K562 (cell line): Measurements from ENCODE around the gene CD14. TPM values are rescaled to one million over a fixed set of nuclear protein-coding genes. Genes with fewer than 3 reads are reported as not detected.

Source experiments
- ARID4B ChIP-seq: sonication (generic); formaldehyde crosslinking; IDR thresholded peaks from 2 replicates; pipeline ENCODE4 v1.8.0; 2022; ENCODE audit warnings: mild to moderate bottlenecking, missing genetic modification reagents
- DACH1 ChIP-seq: fragments of 450-650 bp; IDR thresholded peaks from 2 replicates; pipeline ENCODE4 v1.6.1; 2018; ENCODE audit not compliant: partially characterized antibody
- DDX20 ChIP-seq: fragments of 450-650 bp; IDR thresholded peaks from 2 replicates; pipeline ENCODE4 v1.6.1; 2016; ENCODE audit warnings: missing genetic modification characterization, low read depth, mild to moderate bottlenecking, missing compliant biosample characterization, moderate library complexity
- ERF ChIP-seq: fragments of 450-650 bp; formaldehyde crosslinking; IDR thresholded peaks from 2 replicates; pipeline ENCODE4 v1.4.0; 2020; ENCODE audit warnings: mild to moderate bottlenecking, mixed read lengths
- FOXK2 ChIP-seq, 2 experiments: fragments of 450-650 bp; IDR thresholded peaks in 1 of 2; conservative IDR thresholded peaks in 1 of 2; 2 replicates each; pipeline ENCODE4 v1.6.1; 2016; ENCODE audit warnings: low read depth in 2 of 2, mild to moderate bottlenecking in 1 of 2
- HIVEP1 ChIP-seq: fragments of 250-450 bp; sonication (Bioruptor Pico); IDR thresholded peaks from 2 replicates; pipeline ENCODE4 v1.4.0; 2020; ENCODE audit warnings: mild to moderate bottlenecking
- NR2C2 ChIP-seq, 2 experiments: fragments of 200-800 bp in 1 of 2; sonication (Bioruptor generic) in 1 of 2; sonication (generic) in 1 of 2; formaldehyde crosslinking in 1 of 2; IDR thresholded peaks; 2 replicates each; pipeline versions ENCODE4 v1.6.1 to v1.8.0; 2016 to 2022; ENCODE audit warnings: mild to moderate bottlenecking in 1 of 2, missing compliant biosample characterization in 1 of 2, missing genetic modification characterization in 1 of 2, missing genetic modification reagents in 1 of 2
- NR4A1 ChIP-seq, 2 experiments: fragments of 250-450 bp in 1 of 2; fragments of 450-650 bp in 1 of 2; sonication (Bioruptor Pico) in 1 of 2; IDR thresholded peaks; 2 replicates each; pipeline versions ENCODE4 v1.4.0 to v1.6.1; 2016 to 2020; ENCODE audit warnings: mild to moderate bottlenecking in 2 of 2, missing compliant biosample characterization in 1 of 2, missing genetic modification characterization in 1 of 2, moderate library complexity in 1 of 2
- PTTG1 ChIP-seq: fragments of 450-650 bp; IDR thresholded peaks from 2 replicates; pipeline ENCODE4 v1.6.1; 2016; ENCODE audit warnings: low read depth, mild to moderate bottlenecking, missing genetic modification characterization, missing compliant biosample characterization
- RHOXF2B ChIP-seq: fragments of 250-450 bp; sonication (Bioruptor Pico); conservative IDR thresholded peaks from 2 replicates; pipeline ENCODE4 v1.5.1; 2021
- SIRT6 ChIP-seq: IDR thresholded peaks from one replicate; pipeline ENCODE4 v1.6.1; 2012; ENCODE audit warnings: low read depth, mild to moderate bottlenecking, control low read depth, inconsistent platforms, low read length, moderate library complexity
- SREBF1 ChIP-seq: fragments of 150-350 bp; IDR thresholded peaks from 2 replicates; pipeline ENCODE4 v1.6.1; 2014; ENCODE audit warnings: antibody characterized with exemption, low read depth, low read length, borderline replicate concordance
- TARDBP ChIP-seq: fragments of 450-650 bp; IDR thresholded peaks from 2 replicates; pipeline ENCODE4 v1.6.1; 2016
- TCF7 ChIP-seq: sonication (generic); IDR thresholded peaks from 2 replicates; pipeline ENCODE4 v1.6.1; 2016; ENCODE audit warnings: antibody characterized with exemption, borderline replicate concordance
- THRAP3 ChIP-seq: fragments of 450-650 bp; IDR thresholded peaks from 2 replicates; pipeline ENCODE4 v1.6.1; 2016; ENCODE audit warnings: mild to moderate bottlenecking, inconsistent platforms, borderline replicate concordance
- ZNF253 ChIP-seq: fragments of 250-450 bp; sonication (Bioruptor Pico); conservative IDR thresholded peaks from 2 replicates; pipeline ENCODE4 v1.6.1; 2021; ENCODE audit warnings: mild to moderate bottlenecking
- ZNF280A ChIP-seq: fragments of 450-650 bp; IDR thresholded peaks from 2 replicates; pipeline ENCODE4 v1.6.1; 2018; ENCODE audit warnings: mild to moderate bottlenecking, low read depth; ENCODE audit not compliant: partially characterized antibody
- ZNF354B ChIP-seq: fragments of 250-450 bp; sonication (Bioruptor Pico); IDR thresholded peaks from 2 replicates; pipeline ENCODE4 v1.4.0; 2020
- ZNF511 ChIP-seq: sonication (generic); formaldehyde crosslinking; IDR thresholded peaks from 2 replicates; pipeline ENCODE4 v1.8.0; 2022; ENCODE audit warnings: mild to moderate bottlenecking, missing genetic modification reagents
- ZNF707 ChIP-seq: fragments of 250-450 bp; sonication (Bioruptor Pico); conservative IDR thresholded peaks from 2 replicates; pipeline ENCODE4 v1.8.0; 2022; ENCODE audit warnings: inconsistent platforms, mild to moderate bottlenecking, moderate library complexity
- ZNF764 ChIP-seq: fragments of 250-450 bp; sonication (Bioruptor Pico); IDR thresholded peaks from 2 replicates; pipeline ENCODE4 v1.4.0; 2020; ENCODE audit warnings: low read depth, mild to moderate bottlenecking, moderate library complexity
- ZNF785 ChIP-seq: fragments of 250-450 bp; sonication (Bioruptor Pico); IDR thresholded peaks from 2 replicates; pipeline ENCODE4 v1.4.0; 2020; ENCODE audit warnings: mild to moderate bottlenecking
- ZSCAN32 ChIP-seq: fragments of 450-650 bp; formaldehyde crosslinking; IDR thresholded peaks from 2 replicates; pipeline ENCODE4 v1.4.0; 2020; ENCODE audit warnings: mild to moderate bottlenecking, moderate library complexity
- polyA plus RNA-seq, 8 experiments: library from polyadenylated mRNA; depleted of rRNA in 4 of 8; stranded (reverse) in 5 of 8; unstranded in 3 of 8; fragments of >200 nt; fragmentation: Nextera tagmentation in 2 of 8; fragmentation: Illumina TruSeq in 1 of 8; extraction: Ambion mirVana in 2 of 8; extraction: Trizol in 1 of 8; gene quantifications; 2 replicates each; pipeline versions ENCODE4 v1.2.1 to v1.2.3, GENCODE V29; 2011 to 2014; ENCODE audit warnings: inconsistent platforms in 1 of 8, missing spikeins in 1 of 8
- total RNA-seq, 7 experiments: library from RNA; depleted of rRNA in 6 of 7; stranded (reverse); fragments of >200 nt in 6 of 7; fragmentation: Illumina TruSeq in 2 of 7; extraction: Trizol in 2 of 7; gene quantifications; 2 replicates each; pipeline versions ENCODE4 v1.2.1 to v1.2.3, GENCODE V29; 2011 to 2021; ENCODE audit warnings: low replicate concordance in 1 of 7

Gene CD14
- total and polyA plus RNA-seq, 9 of the 15 experiments (the other 6 are each of a cell fraction or from before 2014, with no cell fraction given): 0.07 to 0.47 (median 0.14) TPM; not detected in 2

GRCh38 chr5:140664359-140665119, 31.6 kb upstream of the CD14 start, which contains the start of gene WDR55 (continued):
- TF ChIP-seq NR4A1 (CRISPR knock-in tag; IDR thresholded peaks at IDR 0.05) (no peak), NR4A1 (tag; IDR thresholded peaks at IDR 0.05) (no peak), SREBF1 (no peak), SIRT6 (no peak), TARDBP (no peak), PTTG1 (tag) (no peak), HIVEP1 (CRISPR knock-in tag) (no peak), NR2C2 (CRISPR knock-in tag; IDR thresholded peaks at IDR 0.05) (peak; percentile 67), NR2C2 (tag; IDR thresholded peaks at IDR 0.05) (peak; percentile 83), ARID4B (CRISPR knock-in tag) (peak; percentile 97), TCF7 (0 out of 2 replicates have a peak, but pooled peaks have one; percentile 17), ZNF764 (CRISPR knock-in tag) (no peak), DACH1 (peak; percentile 72), DDX20 (tag) (no peak), ZNF707 (no peak), FOXK2 (conservative IDR thresholded peaks at IDR 0.05 in 1 of 2, IDR thresholded peaks at IDR 0.05 in 1 of 2; ENCODE audit: low read depth in 2 of 2) (no peak), ZSCAN32 (CRISPR knock-in tag) (no peak), ZNF253 (CRISPR knock-in tag) (no peak), ZNF280A (no peak), ZNF354B (CRISPR knock-in tag) (no peak), ZNF785 (no peak), ZNF511 (CRISPR knock-in tag) (peak; percentile 71; the same call in 1 of the 2 replicates), RHOXF2B (CRISPR knock-in tag) (no peak), ERF (CRISPR knock-in tag) (no peak), THRAP3 (no peak)
